Pancreas (tissue), 10 donors: ENCODE data around the gene GAS6. TPM values are rescaled to one million over a fixed set of nuclear protein-coding genes. Genes with fewer than 3 reads are reported as not detected.

ENCODE experiments used
- ATAC-seq, 4 donors: fragments of 200-7000 bp; cut with Tn5 transposase; one replicate each; pipeline versions ENCODE4 v1.8.0 to v1.9.1; 2020; ENCODE audit warnings: mild to moderate bottlenecking in 4 of 4, moderate library complexity in 4 of 4
- DNase-seq, 6 donors: peaks; one replicate each; pipeline ENCODE4 v3.0.0-alpha.2; 2020
- FAIRE-seq: peaks from 2 replicates; lab custom pipeline; 2012; peaks lifted over from hg19 to GRCh38; lab: Jason Lieb, UNC
- H3K27ac ChIP-seq, 4 donors: fragments of 200-600 bp; sonication (generic); 1 replicate in 3 of 4; 2 replicates in 1 of 4; pipeline versions ENCODE4 v1.5.0 to v1.8.0; 2020
- H3K27me3 ChIP-seq, 4 donors: fragments of 200-600 bp; one replicate each; pipeline ENCODE4 v1.8.0; 2021
- H3K36me3 ChIP-seq, 3 donors: fragments of 200-600 bp; sonication (generic) in 1 of 3; one replicate each; pipeline versions ENCODE4 v1.5.0 to v1.8.0; 2020 to 2021
- H3K4me1 ChIP-seq, 3 donors: fragments of 200-600 bp; one replicate each; pipeline ENCODE4 v1.8.0; 2021
- H3K4me3 ChIP-seq, 4 donors: fragments of 200-600 bp; sonication (generic) in 2 of 4; one replicate each; pipeline versions ENCODE4 v1.5.0 to v1.8.0; 2020 to 2021
- H3K9me3 ChIP-seq, 4 donors: fragments of 200-600 bp; one replicate each; pipeline ENCODE4 v1.8.0; 2021
- WGBS, 2 donors: extraction: QIAGEN DNeasy Blood & Tissue Kit; methylation state at CpG; one replicate each; pipeline ENCODE4 v1.1.7; 2013; 5-methylcytosine and 5-hydroxymethylcytosine counted together
- intact Hi-C, 3 donors: fragments of 100-400 bp; cut with DNase I; formaldehyde crosslinking; loops; one replicate each; pipeline versions ENCODE4 v1.11.1 to v1.14.2; 2022
- polyA plus RNA-seq, 2 donors: library from polyadenylated mRNA; stranded (reverse); fragments of 200-250 nt; gene quantifications; one replicate each; pipeline ENCODE4 v1.2.3, GENCODE V29; 2013
- total RNA-seq, 6 donors: library from RNA; stranded (reverse); fragmentation: NEBNext Ultra II Directional in 4 of 6; extraction: Animal tissue kit (Norgen Biotek cat#: 25700) in 4 of 6; gene quantifications; one replicate each; pipeline versions ENCODE4 v1.2.1 to v1.2.4, GENCODE V29; 2021 to 2023
- TF ChIP-seq, protein P1 (sequence below), 4 donors: fragments of 200-600 bp; sonication (generic) in 3 of 4; IDR thresholded peaks; one replicate each; pipeline versions ENCODE4 v1.5.0 to v1.8.0; 2021; ENCODE audit warnings: antibody characterized with exemption in 4 of 4
- donor health status: healthy with polysubstance abuse.
- donor health status: DM: no; HTN: no; CAD: no; lungs with moderate emphysema.
- donor health status: DM: no; HTN: no; CAD: no.
- donor health status: control.
- donor health status: control.
- donor health status: Bipolar disorder and iron deficiency.
- donor health status: DM: yes; HTN: yes; CAD: no.
- donor health status: DM: no; HTN: no; CAD: no.
- donor health status: DM: no; HTN: no; CAD: no.
- donor health status: DM: yes; HTN: yes; CAD: no.

Gene GAS6
- total and polyA plus RNA-seq, 8 donors = 24.3 to 124 (median 42.2) TPM

GRCh38 chr13:113819731-113820715, 43.9 kb downstream of the GAS6 start:
- TF ChIP-seq, protein P1, sequence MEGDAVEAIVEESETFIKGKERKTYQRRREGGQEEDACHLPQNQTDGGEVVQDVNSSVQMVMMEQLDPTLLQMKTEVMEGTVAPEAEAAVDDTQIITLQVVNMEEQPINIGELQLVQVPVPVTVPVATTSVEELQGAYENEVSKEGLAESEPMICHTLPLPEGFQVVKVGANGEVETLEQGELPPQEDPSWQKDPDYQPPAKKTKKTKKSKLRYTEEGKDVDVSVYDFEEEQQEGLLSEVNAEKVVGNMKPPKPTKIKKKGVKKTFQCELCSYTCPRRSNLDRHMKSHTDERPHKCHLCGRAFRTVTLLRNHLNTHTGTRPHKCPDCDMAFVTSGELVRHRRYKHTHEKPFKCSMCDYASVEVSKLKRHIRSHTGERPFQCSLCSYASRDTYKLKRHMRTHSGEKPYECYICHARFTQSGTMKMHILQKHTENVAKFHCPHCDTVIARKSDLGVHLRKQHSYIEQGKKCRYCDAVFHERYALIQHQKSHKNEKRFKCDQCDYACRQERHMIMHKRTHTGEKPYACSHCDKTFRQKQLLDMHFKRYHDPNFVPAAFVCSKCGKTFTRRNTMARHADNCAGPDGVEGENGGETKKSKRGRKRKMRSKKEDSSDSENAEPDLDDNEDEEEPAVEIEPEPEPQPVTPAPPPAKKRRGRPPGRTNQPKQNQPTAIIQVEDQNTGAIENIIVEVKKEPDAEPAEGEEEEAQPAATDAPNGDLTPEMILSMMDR (IDR thresholded peaks at IDR 0.05) = no peak
- intact Hi-C loops = loop anchor here (5.0 to 10.0 kb wide), 3 partner anchors 115 to 127 kb away; no protein-coding TSS in a partner anchor
- no peak overlapping the region for H3K27ac ChIP-seq
- no peak overlapping the region for H3K4me3 ChIP-seq
- no peaks in the 10 kb centered on the region for H3K9me3 ChIP-seq
- FAIRE-seq (no peak), ATAC-seq (no peak), DNase-seq (peak in 2 of 6 donors; percentile 29 to 61)
- H3K27me3 ChIP-seq = no peaks in the 10 kb centered on the region
- H3K36me3 ChIP-seq = peaks cover 0 to 21% (median 6%) of the 10 kb centered on the region in 3 donors
- peaks cover 0 to 4% (median 0%) of the 10 kb centered on the region in 3 donors for H3K4me1 ChIP-seq
- WGBS, 2 donors = 80 to 81% methylated on average over 52 of the region's 52 CpGs

DNA sequence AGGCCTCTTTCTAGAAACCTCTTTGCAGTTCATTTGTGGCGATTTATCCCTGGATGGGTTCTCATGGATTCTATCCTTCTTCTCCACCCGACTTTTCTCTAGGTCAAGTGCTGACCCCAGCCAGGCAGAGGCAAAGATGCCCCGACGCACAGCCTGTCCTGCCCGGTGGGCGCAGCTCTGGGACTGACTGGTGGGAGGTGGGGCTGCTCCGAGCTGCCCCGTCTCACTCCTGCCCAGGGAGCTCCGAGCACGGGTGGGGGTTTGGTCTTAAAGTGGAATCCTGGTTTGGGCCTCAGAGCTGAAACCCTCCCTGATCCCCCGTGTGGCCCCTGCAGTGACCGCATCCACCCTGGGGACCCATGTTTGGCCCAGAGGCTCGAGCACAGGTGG, 44.5 kb downstream of the GAS6 start:
- TF ChIP-seq, protein P1 (IDR thresholded peaks at IDR 0.05) = no peak
- Histone ChIP-seq H3K9me3 (no peaks in the 10 kb centered on the region), H3K27me3 (no peaks in the 10 kb centered on the region), H3K36me3 (peaks cover 0 to 21% (median 6%) of the 10 kb centered on the region in 3 donors), H3K4me1 (peaks cover 0 to 4% (median under 1%) of the 10 kb centered on the region in 3 donors), H3K4me3 (no peak overlapping the region), H3K27ac (no peak overlapping the region)
- ATAC-seq = no peak
- WGBS, 2 donors = 66 to 69% methylated on average over 11 to 13 of the region's 13 CpGs
- FAIRE-seq = no peak
- DNase-seq = no peak
- intact Hi-C loops = loop anchor here in 2 of 3 donors (5.0 to 10.0 kb wide), 2 partner anchors 125 to 128 kb away; no protein-coding TSS in a partner anchor

GRCh38 chr13:113818700-113819295, 45.1 kb downstream of the GAS6 start:
- peaks cover 0 to 4% (median 4%) of the 10 kb centered on the region in 3 donors for H3K4me1 ChIP-seq
- no peaks in the 10 kb centered on the region for H3K27me3 ChIP-seq
- 73 to 86% methylated on average over 23 to 26 of the region's 26 CpGs for WGBS, 2 donors
- no peaks in the 10 kb centered on the region for H3K9me3 ChIP-seq
- FAIRE-seq (no peak), ATAC-seq (no peak), DNase-seq (peak in 1 of 6 donors; percentile 78)
- no peak overlapping the region for H3K4me3 ChIP-seq
- intact Hi-C loops = loop anchor here in 2 of 3 donors (5.0 to 10.0 kb wide), 2 partner anchors 126 to 129 kb away; no protein-coding TSS in a partner anchor
- TF ChIP-seq, protein P1 (IDR thresholded peaks at IDR 0.05) = no peak
- H3K27ac ChIP-seq = no peak overlapping the region
- H3K36me3 ChIP-seq = peaks cover 0 to 21% (median 6%) of the 10 kb centered on the region in 3 donors

DNA sequence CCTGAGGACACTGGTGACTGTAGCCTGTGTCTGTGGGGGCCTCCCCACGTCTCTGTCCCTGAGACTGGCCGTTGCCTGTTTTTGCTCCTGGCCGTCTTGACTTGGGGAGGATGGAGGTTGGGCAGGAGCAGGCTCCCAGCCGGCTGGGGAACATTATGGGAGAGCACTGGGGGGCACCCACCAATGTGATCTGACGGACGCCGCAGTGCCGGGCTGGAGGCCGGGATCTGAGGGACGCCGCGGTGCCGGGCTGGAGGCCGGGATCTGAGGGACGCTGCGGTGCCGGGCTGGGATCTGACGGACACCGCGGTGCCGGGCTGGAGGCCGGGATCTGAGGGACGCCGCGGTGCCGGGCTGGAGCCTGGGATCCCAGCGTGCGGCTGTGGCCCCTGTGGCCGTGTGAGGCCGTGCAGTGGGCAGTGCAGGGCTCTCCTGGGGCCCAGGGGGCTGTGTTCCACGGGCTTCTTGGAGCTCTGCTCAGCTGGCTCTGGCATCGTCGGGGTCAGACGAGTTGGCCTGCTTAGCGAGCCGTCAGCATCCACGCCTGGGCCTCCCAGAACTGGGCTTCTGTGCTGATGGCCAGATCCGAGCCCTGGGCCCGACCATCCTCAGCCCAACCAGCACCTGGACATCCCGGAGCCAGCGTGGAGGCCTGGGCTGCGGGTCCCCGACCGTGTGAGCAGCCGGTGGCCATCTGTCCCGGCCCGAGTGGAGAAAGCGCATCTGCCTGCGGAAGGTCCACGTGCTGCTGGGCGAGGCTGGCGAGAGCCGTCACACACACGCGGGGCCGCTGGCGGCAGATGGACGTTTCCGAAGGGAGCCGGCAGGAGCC, 45.8 kb downstream of the GAS6 start:
- H3K27me3 ChIP-seq = no peaks in the 10 kb centered on the region
- DNase-seq (peak in 1 of 6 donors; percentile 78), ATAC-seq (no peak), FAIRE-seq (no peak)
- peak overlapping the region in 1 of 4 donors; percentile 5 for H3K27ac ChIP-seq
- no peak overlapping the region for H3K4me3 ChIP-seq
- peaks cover 0 to 14% (median 3%) of the 10 kb centered on the region in 3 donors for H3K36me3 ChIP-seq
- H3K4me1 ChIP-seq = peaks cover 0 to 5% (median 4%) of the 10 kb centered on the region in 3 donors
- no peaks in the 10 kb centered on the region for H3K9me3 ChIP-seq
- intact Hi-C loops = loop anchor here in 2 of 3 donors (5.0 to 10.0 kb wide), 2 partner anchors 127 to 129 kb away; no protein-coding TSS in a partner anchor
- TF ChIP-seq, protein P1 (IDR thresholded peaks at IDR 0.05) = no peak
- WGBS, 2 donors = 78 to 81% methylated on average over 54 to 60 of the region's 60 CpGs
